Osteocyte (in vitro differentiated cells): ENCODE results near the gene AKTIP. TPM values are rescaled to one million over a fixed set of nuclear protein-coding genes. Genes with fewer than 3 reads are reported as not detected.
"Not testable (repeated sequence)": the region's sequence is repeated elsewhere in the genome, so short reads cannot be mapped to it uniquely, and the experiment has no call there.

Source experiments
- DNase-seq: peaks from one replicate; pipeline ENCODE4 v3.0.0; 2021; ENCODE audit warnings: mixed read lengths; ENCODE audit not compliant: unreplicated experiment; ENCODE audit errors: extremely low spot score
- H3K27ac Mint-ChIP-seq: one replicate; pipeline ENCODE4 v1.8.0; 2021; ENCODE audit warnings: mild to moderate bottlenecking, mixed read lengths; ENCODE audit not compliant: unreplicated experiment
- H3K27me3 Mint-ChIP-seq: one replicate; pipeline ENCODE4 v1.8.0; 2021; ENCODE audit warnings: mixed read lengths; ENCODE audit not compliant: unreplicated experiment
- H3K36me3 Mint-ChIP-seq: one replicate; pipeline ENCODE4 v1.8.0; 2021; ENCODE audit warnings: mixed read lengths; ENCODE audit not compliant: unreplicated experiment
- H3K4me1 Mint-ChIP-seq: one replicate; pipeline ENCODE4 v1.8.0; 2021; ENCODE audit warnings: mixed read lengths; ENCODE audit not compliant: unreplicated experiment
- H3K4me3 Mint-ChIP-seq: one replicate; pipeline ENCODE4 v1.8.0; 2021; ENCODE audit warnings: mild to moderate bottlenecking, moderate library complexity, mixed read lengths; ENCODE audit not compliant: unreplicated experiment
- H3K9me3 Mint-ChIP-seq: one replicate; pipeline ENCODE4 v1.8.0; 2021; ENCODE audit warnings: mixed read lengths; ENCODE audit not compliant: unreplicated experiment
- CTCF ChIP-seq: fragments of 200-600 bp; sonication (generic); IDR thresholded peaks from 2 replicates; pipeline ENCODE4 v1.5.0; 2021; ENCODE audit warnings: antibody characterized with exemption, mild to moderate bottlenecking, moderate library complexity
- total RNA-seq: library from RNA; stranded (reverse); gene quantifications from 2 replicates; pipeline ENCODE4 v1.2.1, GENCODE V29; 2021

The AKTIP gene
- total RNA-seq, 1 donor from 2014 or later: 27.3 TPM

DNA sequence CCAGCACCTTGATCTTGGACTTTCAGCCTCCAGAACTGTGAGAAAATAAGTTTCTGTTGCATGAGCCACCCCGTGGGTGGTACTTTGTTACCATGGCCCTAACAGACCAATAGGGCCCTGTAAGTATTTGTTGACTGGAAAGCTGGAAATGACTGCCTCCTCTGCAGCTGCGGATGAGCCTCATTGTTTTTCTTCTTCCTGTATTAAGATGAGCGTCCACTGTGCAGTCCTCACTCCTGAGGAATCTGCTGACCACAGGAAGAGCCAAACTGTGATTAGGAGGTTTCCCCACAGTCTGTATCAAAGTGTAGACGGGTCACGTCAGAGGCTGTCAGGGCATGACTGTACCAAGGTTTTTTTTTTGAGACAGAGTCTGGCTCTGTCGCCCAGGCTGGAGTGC lies 12.2 kb upstream of the AKTIP start:
- Mint-ChIP-seq H3K4me3 (no peak overlapping the region), H3K36me3 (no peaks in the 10 kb centered on the region), H3K27me3 (peaks cover 11% of the 10 kb centered on the region), H3K27ac (no peak overlapping the region), H3K9me3 (no peaks in the 10 kb centered on the region), H3K4me1 (peaks cover 6% of the 10 kb centered on the region)
- TF ChIP-seq CTCF: no peak
- no peak for DNase-seq

DNA sequence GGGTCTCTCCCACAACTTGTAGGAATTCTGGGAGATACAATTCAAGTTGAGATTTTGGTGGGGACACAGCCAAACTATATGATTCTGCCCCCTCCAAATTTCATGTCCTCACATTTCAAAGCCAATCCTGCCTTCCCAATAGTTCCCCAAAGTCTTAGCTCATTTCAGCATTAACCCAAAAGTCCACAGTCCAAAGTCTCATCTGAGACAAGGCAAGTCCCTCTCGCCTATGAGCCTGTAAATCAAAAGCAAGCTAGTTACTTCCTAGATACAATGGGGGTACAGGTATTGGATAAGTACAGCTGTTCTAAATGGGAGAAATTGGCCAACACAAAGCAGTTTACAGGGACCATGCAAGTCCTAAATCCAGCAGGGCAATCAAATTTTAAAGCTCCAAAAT lies 9.8 kb upstream of the AKTIP start:
- not testable (repeated sequence) for H3K36me3 Mint-ChIP-seq, H3K27ac Mint-ChIP-seq, H3K9me3 Mint-ChIP-seq, H3K4me1 Mint-ChIP-seq, H3K27me3 Mint-ChIP-seq, H3K4me3 Mint-ChIP-seq, DNase-seq

DNA sequence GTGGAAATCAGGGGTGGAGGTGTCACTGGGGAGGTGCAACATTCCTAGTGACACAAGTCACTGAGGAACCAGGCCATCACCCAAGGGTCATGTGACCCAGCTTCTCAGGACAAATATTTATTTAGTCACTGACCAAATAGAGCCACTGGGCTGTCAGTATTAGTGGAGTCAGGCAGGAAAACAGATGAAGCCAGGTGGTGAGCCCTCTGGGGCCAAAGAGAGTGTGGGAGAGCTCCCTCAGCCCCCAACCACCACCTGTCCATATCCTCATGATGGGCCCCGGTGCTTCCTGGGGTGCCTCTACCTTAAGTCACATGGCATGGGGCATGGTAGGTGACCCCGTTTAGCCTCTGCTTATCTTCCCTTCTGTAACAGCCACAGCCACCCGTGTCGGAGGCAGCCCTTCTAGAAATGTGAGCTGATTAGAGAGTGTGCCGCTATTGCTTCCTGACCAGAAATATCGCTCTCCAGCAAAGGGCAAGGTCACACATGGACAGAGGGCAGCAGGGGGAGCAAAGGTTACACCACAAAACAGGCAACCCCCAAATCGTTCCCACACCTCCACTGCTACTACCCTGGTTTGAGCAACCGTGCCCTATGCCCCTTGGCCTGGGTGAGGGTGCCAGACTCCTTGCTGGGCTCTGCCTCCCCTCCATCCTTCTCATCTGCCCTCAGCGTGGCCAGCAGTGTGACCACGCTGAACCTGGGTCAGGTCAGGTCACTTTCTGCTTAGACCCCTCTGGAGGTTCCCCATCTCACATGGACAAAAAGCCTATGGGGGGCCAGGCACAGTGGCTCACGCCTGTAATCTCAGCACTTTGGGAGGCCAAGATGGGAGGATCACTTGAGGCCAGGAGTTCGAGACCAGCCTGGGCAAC lies 8.6 kb upstream of the AKTIP start:
- no peak for TF ChIP-seq CTCF
- H3K27me3 Mint-ChIP-seq: peaks cover 2% of the 10 kb centered on the region
- H3K4me3 Mint-ChIP-seq: no peak overlapping the region
- no peak overlapping the region for H3K27ac Mint-ChIP-seq
- H3K9me3 Mint-ChIP-seq: no peaks in the 10 kb centered on the region
- DNase-seq: no peak
- H3K36me3 Mint-ChIP-seq: no peaks in the 10 kb centered on the region
- H3K4me1 Mint-ChIP-seq: peaks cover 9% of the 10 kb centered on the region

- TF ChIP-seq CTCF: no peak
- peaks cover 9% of the 10 kb centered on the region for H3K4me1 Mint-ChIP-seq
- no peak overlapping the region for H3K27ac Mint-ChIP-seq
- H3K36me3 Mint-ChIP-seq: no peaks in the 10 kb centered on the region
- no peak for DNase-seq
- peaks cover 2% of the 10 kb centered on the region for H3K27me3 Mint-ChIP-seq
- no peaks in the 10 kb centered on the region for H3K9me3 Mint-ChIP-seq
- no peak overlapping the region for H3K4me3 Mint-ChIP-seq
These were observed 8.0 kb upstream of the AKTIP start for GRCh38 chr16:53511084-53511402.

- H3K4me3 Mint-ChIP-seq: no peak overlapping the region
- peaks cover 6% of the 10 kb centered on the region for H3K4me1 Mint-ChIP-seq
- H3K9me3 Mint-ChIP-seq: no peaks in the 10 kb centered on the region
- no peak for DNase-seq
- H3K27ac Mint-ChIP-seq: no peak overlapping the region
- no peak for TF ChIP-seq CTCF
- H3K36me3 Mint-ChIP-seq: no peaks in the 10 kb centered on the region
- H3K27me3 Mint-ChIP-seq: peaks cover 2% of the 10 kb centered on the region
These were observed 7.7 kb upstream of the AKTIP start for GRCh38 chr16:53510704-53511070.
